SK-N-SH treated with all-trans-retinoic acid at 6 μM for 48 hours (cell line): ENCODE results near the gene NPPB.

Experiments used
- ATAC-seq: fragments of 200-7000 bp; cut with Tn5 transposase; 3 replicates; pipeline ENCODE4 v1.9.1; 2020; ENCODE audit warnings: mild to moderate bottlenecking, moderate library complexity
- ARNTL ChIP-seq: fragments of 450-650 bp; formaldehyde crosslinking; IDR thresholded peaks from 2 replicates; pipeline ENCODE4 v1.5.0; 2020; ENCODE audit warnings: low read depth, mild to moderate bottlenecking, moderate library complexity, borderline replicate concordance
- BACH2 ChIP-seq: fragments of 250-450 bp; sonication (Bioruptor Pico); IDR thresholded peaks from 2 replicates; pipeline ENCODE4 v1.9.0; 2021; ENCODE audit warnings: mild to moderate bottlenecking, borderline replicate concordance
- CREB5 ChIP-seq: fragments of 250-450 bp; sonication (Bioruptor Pico); IDR thresholded peaks from 2 replicates; pipeline ENCODE4 v1.5.1; 2020; ENCODE audit warnings: low read depth, mild to moderate bottlenecking, moderate library complexity
- CSDC2 ChIP-seq: fragments of 250-450 bp; sonication (Bioruptor Pico); IDR thresholded peaks from 2 replicates; pipeline ENCODE4 v1.5.0; 2020; ENCODE audit warnings: mild to moderate bottlenecking, moderate library complexity
- ESRRG ChIP-seq: fragments of 250-450 bp; sonication (Bioruptor Pico); IDR thresholded peaks from 2 replicates; pipeline ENCODE4 v1.6.1; 2021; ENCODE audit warnings: mild to moderate bottlenecking
- ISL1 ChIP-seq: fragments of 250-450 bp; sonication (Bioruptor Pico); IDR thresholded peaks from 2 replicates; pipeline ENCODE4 v2.1.2; 2022; ENCODE audit warnings: mild to moderate bottlenecking, moderate library complexity
- OSR1 ChIP-seq: fragments of 250-450 bp; sonication (Bioruptor Pico); IDR thresholded peaks from 2 replicates; pipeline ENCODE4 v1.8.0; 2022; ENCODE audit warnings: moderate library complexity, mild to moderate bottlenecking, inconsistent platforms
- PATZ1 ChIP-seq: fragments of 250-450 bp; sonication (Bioruptor Pico); IDR thresholded peaks from 2 replicates; pipeline ENCODE4 v1.8.0; 2020; ENCODE audit warnings: mild to moderate bottlenecking, moderate library complexity, borderline replicate concordance
- PPARA ChIP-seq: fragments of 250-450 bp; sonication (Bioruptor Pico); IDR thresholded peaks from 2 replicates; pipeline ENCODE4 v1.5.0; 2020; ENCODE audit warnings: mild to moderate bottlenecking, borderline replicate concordance
- RARB ChIP-seq: fragments of 250-450 bp; sonication (Bioruptor Pico); IDR thresholded peaks from 2 replicates; pipeline ENCODE4 v1.8.0; 2021; ENCODE audit warnings: mild to moderate bottlenecking, moderate library complexity
- SNAI2 ChIP-seq: fragments of 250-450 bp; sonication (Bioruptor Pico); IDR thresholded peaks from 2 replicates; pipeline ENCODE4 v1.5.0; 2020; ENCODE audit warnings: mild to moderate bottlenecking, moderate library complexity
- TCF4 ChIP-seq: fragments of 250-450 bp; sonication (Bioruptor Pico); IDR thresholded peaks from 2 replicates; pipeline ENCODE4 v1.8.0; 2021; ENCODE audit warnings: mild to moderate bottlenecking, moderate library complexity, borderline replicate concordance
- TOX ChIP-seq: fragments of 250-450 bp; sonication (Bioruptor Pico); IDR thresholded peaks from 2 replicates; pipeline ENCODE4 v1.8.0; 2021; ENCODE audit warnings: mild to moderate bottlenecking, moderate library complexity, borderline replicate concordance
- ZC3H10 ChIP-seq: fragments of 250-450 bp; sonication (Bioruptor Pico); IDR thresholded peaks from 2 replicates; pipeline ENCODE4 v1.5.1; 2021; ENCODE audit warnings: mild to moderate bottlenecking, moderate library complexity
- ZFP3 ChIP-seq: fragments of 250-450 bp; sonication (Bioruptor Pico); IDR thresholded peaks from 2 replicates; pipeline ENCODE4 v1.5.0; 2020; ENCODE audit warnings: mild to moderate bottlenecking, moderate library complexity
- ZNF70 ChIP-seq: fragments of 450-650 bp; formaldehyde crosslinking; IDR thresholded peaks from 2 replicates; pipeline ENCODE4 v1.5.0; 2020; ENCODE audit warnings: mild to moderate bottlenecking, moderate library complexity
- ZNF8 ChIP-seq: fragments of 450-650 bp; formaldehyde crosslinking; IDR thresholded peaks from 2 replicates; pipeline ENCODE4 v1.5.0; 2020; ENCODE audit warnings: mild to moderate bottlenecking, moderate library complexity
- TF ChIP-seq, protein P1 (sequence below): fragments of 250-450 bp; sonication (Bioruptor Pico); IDR thresholded peaks from 2 replicates; pipeline ENCODE4 v1.5.0; 2020; ENCODE audit warnings: mild to moderate bottlenecking, moderate library complexity
- TF ChIP-seq, protein P2 (sequence below): fragments of 250-450 bp; sonication (Bioruptor Pico); IDR thresholded peaks from 2 replicates; pipeline ENCODE4 v1.5.1; 2021; ENCODE audit warnings: mild to moderate bottlenecking, moderate library complexity
- TF ChIP-seq, protein P3 (sequence below): fragments of 250-450 bp; sonication (Bioruptor Pico); IDR thresholded peaks from 2 replicates; pipeline ENCODE4 v1.8.0; 2021; ENCODE audit warnings: low read depth, mild to moderate bottlenecking, moderate library complexity, borderline replicate concordance

The NPPB gene

DNA sequence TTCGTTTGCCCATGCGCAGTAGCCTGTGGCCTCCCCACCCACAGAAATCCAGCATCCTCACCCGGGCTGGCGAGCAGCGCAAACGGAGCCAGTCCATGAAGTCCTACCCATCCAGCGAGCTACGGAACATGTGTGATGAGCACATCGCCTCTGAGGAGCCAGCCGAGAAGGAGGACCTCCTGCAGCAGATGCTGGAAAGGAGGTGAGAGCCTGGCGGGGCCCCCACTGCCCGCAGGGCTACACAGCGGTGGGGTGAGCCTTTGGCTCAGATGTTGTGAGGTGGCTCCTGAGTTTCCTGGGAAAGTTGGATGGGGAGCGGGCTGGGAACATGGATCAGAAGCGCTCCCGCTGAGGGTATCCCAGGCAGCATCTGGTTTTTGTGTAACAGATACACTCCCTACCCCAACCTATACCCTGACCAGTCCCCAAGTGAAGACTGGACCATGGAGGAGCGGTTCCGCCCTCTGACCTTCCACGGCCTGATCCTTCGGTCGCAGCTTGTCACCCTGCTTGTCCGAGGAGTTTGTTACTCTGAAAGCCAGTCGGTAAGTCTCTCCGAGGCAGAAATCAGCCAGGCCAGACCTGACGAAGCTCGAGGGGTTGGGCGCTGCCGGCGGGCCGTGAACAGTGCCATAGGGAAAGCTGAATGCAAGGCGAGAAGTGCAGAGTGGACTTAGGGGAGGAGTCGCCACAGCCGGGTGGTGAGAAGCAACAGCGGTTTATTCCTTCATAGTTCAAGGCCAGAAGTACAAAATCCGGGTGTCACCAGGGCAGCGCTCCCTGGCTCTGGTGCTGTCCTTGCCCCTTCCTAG lies 21.6 kb downstream of the NPPB start (continued):
- TF ChIP-seq ZFP3 = no peak
- no peak for TF ChIP-seq ZC3H10 (CRISPR knock-in tag)
- TF ChIP-seq, protein P1, sequence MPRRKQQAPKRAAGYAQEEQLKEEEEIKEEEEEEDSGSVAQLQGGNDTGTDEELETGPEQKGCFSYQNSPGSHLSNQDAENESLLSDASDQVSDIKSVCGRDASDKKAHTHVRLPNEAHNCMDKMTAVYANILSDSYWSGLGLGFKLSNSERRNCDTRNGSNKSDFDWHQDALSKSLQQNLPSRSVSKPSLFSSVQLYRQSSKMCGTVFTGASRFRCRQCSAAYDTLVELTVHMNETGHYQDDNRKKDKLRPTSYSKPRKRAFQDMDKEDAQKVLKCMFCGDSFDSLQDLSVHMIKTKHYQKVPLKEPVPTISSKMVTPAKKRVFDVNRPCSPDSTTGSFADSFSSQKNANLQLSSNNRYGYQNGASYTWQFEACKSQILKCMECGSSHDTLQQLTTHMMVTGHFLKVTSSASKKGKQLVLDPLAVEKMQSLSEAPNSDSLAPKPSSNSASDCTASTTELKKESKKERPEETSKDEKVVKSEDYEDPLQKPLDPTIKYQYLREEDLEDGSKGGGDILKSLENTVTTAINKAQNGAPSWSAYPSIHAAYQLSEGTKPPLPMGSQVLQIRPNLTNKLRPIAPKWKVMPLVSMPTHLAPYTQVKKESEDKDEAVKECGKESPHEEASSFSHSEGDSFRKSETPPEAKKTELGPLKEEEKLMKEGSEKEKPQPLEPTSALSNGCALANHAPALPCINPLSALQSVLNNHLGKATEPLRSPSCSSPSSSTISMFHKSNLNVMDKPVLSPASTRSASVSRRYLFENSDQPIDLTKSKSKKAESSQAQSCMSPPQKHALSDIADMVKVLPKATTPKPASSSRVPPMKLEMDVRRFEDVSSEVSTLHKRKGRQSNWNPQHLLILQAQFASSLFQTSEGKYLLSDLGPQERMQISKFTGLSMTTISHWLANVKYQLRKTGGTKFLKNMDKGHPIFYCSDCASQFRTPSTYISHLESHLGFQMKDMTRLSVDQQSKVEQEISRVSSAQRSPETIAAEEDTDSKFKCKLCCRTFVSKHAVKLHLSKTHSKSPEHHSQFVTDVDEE (CRISPR knock-in tag) = no peak

- TF ChIP-seq OSR1 (CRISPR knock-in tag) = no peak
- no peak for TF ChIP-seq TOX (CRISPR knock-in tag)
- no peak for TF ChIP-seq SNAI2 (CRISPR knock-in tag)
- no peak for TF ChIP-seq ZNF70 (CRISPR knock-in tag)
- no peak for TF ChIP-seq ZFP3
- TF ChIP-seq CSDC2 (CRISPR knock-in tag) = no peak
- no peak for TF ChIP-seq ESRRG
- TF ChIP-seq RARB (CRISPR knock-in tag) = no peak
- TF ChIP-seq, protein P2, sequence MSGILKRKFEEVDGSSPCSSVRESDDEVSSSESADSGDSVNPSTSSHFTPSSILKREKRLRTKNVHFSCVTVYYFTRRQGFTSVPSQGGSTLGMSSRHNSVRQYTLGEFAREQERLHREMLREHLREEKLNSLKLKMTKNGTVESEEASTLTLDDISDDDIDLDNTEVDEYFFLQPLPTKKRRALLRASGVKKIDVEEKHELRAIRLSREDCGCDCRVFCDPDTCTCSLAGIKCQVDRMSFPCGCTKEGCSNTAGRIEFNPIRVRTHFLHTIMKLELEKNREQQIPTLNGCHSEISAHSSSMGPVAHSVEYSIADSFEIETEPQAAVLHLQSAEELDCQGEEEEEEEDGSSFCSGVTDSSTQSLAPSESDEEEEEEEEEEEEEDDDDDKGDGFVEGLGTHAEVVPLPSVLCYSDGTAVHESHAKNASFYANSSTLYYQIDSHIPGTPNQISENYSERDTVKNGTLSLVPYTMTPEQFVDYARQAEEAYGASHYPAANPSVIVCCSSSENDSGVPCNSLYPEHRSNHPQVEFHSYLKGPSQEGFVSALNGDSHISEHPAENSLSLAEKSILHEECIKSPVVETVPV (CRISPR knock-in tag) = no peak
- TF ChIP-seq CREB5 = no peak
- TF ChIP-seq ARNTL (CRISPR knock-in tag) = no peak
- TF ChIP-seq PPARA (CRISPR knock-in tag) = no peak
- no peak for TF ChIP-seq PATZ1 (CRISPR knock-in tag)
- no peak for TF ChIP-seq ZNF8 (CRISPR knock-in tag)
- ATAC-seq = no peak
Measured at GRCh38 chr1:11835441-11836225, 23.1 kb downstream of the NPPB start.

GRCh38 chr1:11833900-11834299 lies 24.8 kb downstream of the NPPB start:
- TF ChIP-seq BACH2 (CRISPR knock-in tag) (no peak), SNAI2 (CRISPR knock-in tag) (no peak), ESRRG (no peak), ZNF70 (CRISPR knock-in tag) (no peak), CSDC2 (CRISPR knock-in tag) (no peak), RARB (CRISPR knock-in tag) (no peak), PATZ1 (CRISPR knock-in tag) (no peak), ARNTL (CRISPR knock-in tag) (no peak), ZFP3 (no peak), TOX (CRISPR knock-in tag) (no peak), ZC3H10 (CRISPR knock-in tag) (no peak), ISL1 (CRISPR knock-in tag) (no peak), TCF4 (CRISPR knock-in tag) (no peak)
- TF ChIP-seq, protein P3, sequence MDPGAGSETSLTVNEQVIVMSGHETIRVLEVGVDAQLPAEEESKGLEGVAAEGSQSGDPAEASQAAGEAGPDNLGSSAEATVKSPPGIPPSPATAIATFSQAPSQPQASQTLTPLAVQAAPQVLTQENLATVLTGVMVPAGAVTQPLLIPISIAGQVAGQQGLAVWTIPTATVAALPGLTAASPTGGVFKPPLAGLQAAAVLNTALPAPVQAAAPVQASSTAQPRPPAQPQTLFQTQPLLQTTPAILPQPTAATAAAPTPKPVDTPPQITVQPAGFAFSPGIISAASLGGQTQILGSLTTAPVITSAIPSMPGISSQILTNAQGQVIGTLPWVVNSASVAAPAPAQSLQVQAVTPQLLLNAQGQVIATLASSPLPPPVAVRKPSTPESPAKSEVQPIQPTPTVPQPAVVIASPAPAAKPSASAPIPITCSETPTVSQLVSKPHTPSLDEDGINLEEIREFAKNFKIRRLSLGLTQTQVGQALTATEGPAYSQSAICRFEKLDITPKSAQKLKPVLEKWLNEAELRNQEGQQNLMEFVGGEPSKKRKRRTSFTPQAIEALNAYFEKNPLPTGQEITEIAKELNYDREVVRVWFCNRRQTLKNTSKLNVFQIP (CRISPR knock-in tag) = no peak
- ATAC-seq = no peak
